GM12873 (cell line): ENCODE results near the gene SRCAP.

Experiments
- TF ChIP-seq, protein P1 (sequence below): IDR thresholded peaks from 2 replicates; pipeline ENCODE4 v1.5.1; 2012; ENCODE audit warnings: low read depth, mild to moderate bottlenecking, moderate library complexity, low read length, control low read depth; ENCODE audit not compliant: insufficient read depth; ENCODE audit errors: missing control alignments

Gene SRCAP

DNA sequence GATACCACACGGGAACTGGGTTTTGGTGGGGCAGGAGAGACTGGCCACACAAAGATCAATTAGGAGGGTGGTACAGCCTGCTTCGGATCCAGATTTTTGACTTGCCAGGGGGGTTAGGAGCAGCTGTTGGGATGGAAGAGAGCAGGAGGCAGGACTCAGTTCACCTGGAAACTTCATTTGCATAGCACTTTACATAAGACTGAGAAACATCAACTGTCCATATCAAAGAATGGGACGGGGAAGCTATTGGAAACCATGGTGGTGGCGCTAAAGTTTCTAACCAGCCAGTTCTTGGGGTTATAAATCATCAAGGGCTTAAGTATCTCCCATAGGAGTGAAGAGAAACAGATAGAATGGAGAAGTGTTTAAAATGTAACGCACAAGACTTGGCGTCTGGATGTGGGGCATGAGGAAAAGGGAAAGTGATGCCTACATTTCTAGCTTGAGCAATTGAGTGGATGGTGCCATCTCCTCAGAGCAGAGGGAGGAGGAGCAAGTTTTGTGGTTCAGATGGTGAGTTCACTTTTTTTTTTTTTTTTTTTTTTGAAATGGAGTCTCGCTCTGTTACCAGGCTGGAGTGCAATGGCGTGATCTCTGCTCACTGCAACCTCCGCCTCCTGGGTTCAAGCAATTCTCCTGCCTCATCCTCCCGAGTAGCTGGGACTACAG lies 6.4 kb upstream of the SRCAP start:
- TF ChIP-seq, protein P1, sequence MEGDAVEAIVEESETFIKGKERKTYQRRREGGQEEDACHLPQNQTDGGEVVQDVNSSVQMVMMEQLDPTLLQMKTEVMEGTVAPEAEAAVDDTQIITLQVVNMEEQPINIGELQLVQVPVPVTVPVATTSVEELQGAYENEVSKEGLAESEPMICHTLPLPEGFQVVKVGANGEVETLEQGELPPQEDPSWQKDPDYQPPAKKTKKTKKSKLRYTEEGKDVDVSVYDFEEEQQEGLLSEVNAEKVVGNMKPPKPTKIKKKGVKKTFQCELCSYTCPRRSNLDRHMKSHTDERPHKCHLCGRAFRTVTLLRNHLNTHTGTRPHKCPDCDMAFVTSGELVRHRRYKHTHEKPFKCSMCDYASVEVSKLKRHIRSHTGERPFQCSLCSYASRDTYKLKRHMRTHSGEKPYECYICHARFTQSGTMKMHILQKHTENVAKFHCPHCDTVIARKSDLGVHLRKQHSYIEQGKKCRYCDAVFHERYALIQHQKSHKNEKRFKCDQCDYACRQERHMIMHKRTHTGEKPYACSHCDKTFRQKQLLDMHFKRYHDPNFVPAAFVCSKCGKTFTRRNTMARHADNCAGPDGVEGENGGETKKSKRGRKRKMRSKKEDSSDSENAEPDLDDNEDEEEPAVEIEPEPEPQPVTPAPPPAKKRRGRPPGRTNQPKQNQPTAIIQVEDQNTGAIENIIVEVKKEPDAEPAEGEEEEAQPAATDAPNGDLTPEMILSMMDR = no peak

DNA sequence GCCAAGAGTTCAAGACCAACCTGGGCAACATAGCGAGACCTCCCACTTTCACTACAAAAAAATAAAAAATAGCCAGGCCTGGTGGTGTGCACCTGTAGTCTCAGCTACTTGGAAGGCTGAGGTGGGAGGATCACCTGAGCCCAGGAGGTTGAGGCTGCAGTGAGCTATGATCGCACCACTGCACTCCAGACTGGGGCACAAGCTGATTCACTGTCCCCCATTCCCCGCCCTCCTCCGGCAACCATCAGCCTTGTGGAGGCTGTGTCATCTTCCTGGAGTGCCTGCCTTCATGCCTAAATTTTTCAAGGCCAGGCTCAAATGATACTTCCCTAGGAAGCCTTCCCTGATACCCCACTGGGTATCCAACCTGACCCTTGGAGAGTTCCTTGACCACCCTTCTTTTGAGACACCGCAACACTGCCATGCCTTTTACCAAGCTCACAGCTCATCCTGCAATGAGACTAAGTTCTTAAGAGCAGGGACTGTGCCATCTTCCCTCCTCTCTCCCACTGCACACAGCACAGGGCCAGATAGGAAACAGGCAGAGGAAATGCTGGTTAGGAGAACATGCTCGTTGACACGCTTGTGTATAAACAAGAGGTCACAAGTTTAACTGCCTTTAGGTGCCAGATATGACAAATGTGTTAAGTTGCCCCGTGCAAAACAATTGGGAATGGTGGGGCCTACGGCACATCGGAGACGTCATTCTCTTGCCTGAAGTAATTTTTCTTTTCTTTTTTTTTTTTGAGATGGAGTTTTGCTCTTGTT lies 3.9 kb upstream of the SRCAP start:
- TF ChIP-seq, protein P1 = no peak

DNA sequence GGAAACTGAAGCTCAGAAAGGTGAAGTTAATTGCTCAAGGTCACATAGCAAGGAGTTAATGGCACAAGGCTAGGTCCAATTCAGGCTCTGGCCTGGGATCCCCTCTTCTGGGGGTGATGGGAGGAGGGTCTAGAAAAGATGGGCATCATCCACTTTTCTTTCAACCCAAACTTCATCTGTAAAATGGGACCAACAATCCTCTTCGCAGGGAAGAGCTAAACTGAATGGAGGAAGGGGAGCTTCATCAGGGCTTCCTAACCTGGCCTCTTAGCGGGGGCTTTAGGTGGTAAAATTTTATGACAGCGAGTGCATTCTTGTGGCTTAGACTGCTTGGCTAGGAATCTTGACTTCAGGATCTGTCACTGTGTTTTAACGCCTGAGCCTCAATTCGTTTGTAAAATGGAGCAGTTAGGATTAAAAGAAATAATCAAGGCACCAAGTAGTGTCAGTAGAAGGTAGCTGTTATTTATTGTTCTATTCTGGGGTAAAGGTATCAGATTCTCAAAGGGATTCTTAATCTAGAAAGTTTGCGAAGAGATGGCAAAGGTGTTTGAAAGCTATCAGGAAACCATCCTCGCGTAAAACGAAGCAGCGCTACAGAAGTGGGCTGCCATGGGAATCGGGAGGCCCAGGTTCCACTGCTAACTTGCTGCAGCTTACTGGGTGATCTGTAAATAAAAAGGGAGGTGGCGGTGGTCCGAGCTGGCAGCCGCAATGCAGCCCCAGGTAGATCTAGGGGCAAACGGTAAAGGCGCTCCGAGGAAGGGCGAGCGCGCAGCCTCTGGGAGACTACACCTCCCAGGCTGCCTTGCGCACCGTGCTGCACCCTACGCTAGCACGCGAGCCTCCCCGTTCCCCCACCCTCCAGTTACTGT lies 1.5 kb upstream of the SRCAP start:
- TF ChIP-seq, protein P1 = no peak

DNA sequence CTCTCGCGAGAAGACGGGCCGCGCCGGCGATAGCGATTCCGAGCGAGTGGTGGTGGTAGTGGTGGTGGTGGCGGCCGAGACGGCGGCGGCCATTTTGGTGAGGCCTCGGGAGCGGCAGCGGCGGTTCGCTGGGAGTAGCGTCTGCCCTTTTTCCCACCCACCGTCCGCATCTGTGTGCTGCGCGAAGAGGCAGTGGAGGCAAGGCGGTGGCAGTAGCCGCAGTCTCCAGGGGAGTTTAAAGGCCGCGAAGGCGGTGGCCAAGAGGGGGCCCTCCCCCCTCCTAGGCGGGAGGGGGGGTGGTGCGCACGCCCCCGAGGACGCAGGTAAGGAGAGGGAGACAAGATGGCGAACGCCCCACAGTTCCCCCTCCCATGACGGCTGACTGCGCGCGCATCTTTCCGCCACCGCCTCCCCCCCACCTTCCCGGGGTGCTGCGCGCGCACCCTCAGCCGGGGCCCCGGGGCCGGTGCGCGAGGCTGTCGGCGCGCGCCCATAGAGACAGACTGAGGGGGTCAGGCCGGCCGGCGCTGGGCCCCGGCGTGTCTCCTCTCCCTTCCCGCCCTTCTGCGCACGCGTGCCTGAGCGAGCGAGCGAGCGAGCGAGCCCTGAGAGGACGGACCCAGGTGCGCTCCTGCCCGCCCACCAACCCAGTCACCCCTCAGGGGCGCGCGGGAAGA lies 694 bp upstream of the SRCAP start:
- TF ChIP-seq, protein P1 = no peak

DNA sequence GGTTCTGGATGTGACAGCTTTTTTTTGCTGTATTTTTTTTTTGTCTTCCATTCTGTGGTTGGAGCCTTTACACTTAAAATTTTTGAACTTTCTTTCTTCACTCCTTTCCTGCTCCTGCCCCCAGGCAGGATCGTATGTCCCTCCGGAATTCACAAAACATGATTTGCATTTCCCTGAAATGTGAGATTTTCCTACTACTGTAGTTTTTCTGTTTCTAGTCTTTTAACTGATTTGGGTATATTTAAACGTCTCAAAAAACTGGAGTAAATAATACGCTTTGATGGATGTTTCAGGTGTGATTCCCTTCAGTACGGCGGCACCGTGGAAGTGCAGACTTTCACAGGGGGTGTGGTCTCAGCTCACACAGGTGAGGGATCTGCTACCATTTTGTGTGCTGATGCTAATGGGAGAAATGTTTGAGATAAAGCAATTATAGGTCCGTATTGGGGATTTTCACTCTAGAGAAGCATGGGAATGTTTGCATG lies 686 bp downstream of the SRCAP start:
- TF ChIP-seq, protein P1 = no peak

DNA sequence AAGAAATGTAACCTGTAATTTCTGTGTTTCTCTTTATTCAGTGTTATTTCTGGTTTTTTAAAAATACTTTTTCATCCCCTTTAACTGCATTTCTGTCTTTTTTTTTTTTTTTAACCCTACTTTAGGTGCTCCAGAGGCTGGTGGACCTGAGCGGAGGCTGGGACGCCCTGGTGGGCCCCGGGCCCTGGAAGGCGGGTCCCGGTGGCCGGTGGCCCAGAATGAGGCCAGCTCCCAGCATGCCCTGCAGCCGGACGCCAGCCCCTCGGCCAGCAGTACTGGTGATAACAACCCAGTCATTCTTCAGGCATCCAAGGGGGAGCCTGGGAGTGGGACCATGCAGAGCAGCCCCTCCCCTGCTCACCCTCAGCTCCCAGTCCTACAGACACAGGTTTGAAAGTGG lies 1.5 kb downstream of the SRCAP start:
- TF ChIP-seq, protein P1 = no peak
